Measurements from ENCODE around the gene METTL13.

DNA sequence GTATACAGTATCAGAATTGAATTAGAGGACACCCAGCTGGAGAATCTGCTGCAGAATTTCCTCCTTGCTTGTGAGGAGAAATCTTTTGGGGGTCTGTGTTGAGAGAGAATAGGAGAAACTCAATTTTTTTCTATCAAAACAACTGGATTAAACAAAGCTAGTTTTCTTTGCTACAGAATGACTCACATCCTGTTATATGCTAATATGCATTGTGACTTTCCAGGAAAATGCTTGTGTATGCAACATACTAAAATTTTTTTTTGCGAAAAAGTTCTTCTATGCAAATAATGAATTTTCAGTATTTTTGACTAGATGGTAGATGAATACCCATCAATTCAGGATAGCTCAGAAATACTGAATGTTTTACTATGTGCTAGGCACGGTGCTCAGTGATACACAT, 41.8 kb upstream of the METTL13 start:
- TF ChIP-seq EZH2 (IDR thresholded peaks at IDR 0.05; ENCODE audit: insufficient read depth, poor library complexity, severe bottlenecking), result no peak
- TF ChIP-seq EZH2phosphoT487 (IDR thresholded peaks at IDR 0.05; ENCODE audit: insufficient read depth, low read depth), result no peak

Measured in GM23248 (cell line).